Activated T-helper 1 cell treated with anti-CD3 and anti-CD28 coated beads, Interleukin-12 subunit alpha, Interleukin-12 subunit beta, Interleukin-2, Interleukin-4 antibody, amounts not matched to agents 30 ng/mL and 10 ng/mL and 1 ng/mL, durations not matched to agents 14 hours and 24 hours and 36 hours (primary cell): ENCODE results near the gene MPPED2. TPM values are rescaled to one million over a fixed set of nuclear protein-coding genes. Genes with fewer than 3 reads are reported as not detected.

Experiments used
- DNase-seq: peaks from one replicate; pipeline ENCODE4 v3.0.0; 2021; ENCODE audit warnings: low spot score
- H3K27ac Mint-ChIP-seq: one replicate; pipeline ENCODE4 v1.8.0; 2021; ENCODE audit warnings: mild to moderate bottlenecking, mixed read lengths
- H3K27me3 Mint-ChIP-seq: one replicate; pipeline ENCODE4 v1.8.0; 2022; ENCODE audit warnings: mild to moderate bottlenecking, moderate library complexity, mixed read lengths; ENCODE audit not compliant: insufficient read depth
- H3K36me3 Mint-ChIP-seq: one replicate; pipeline ENCODE4 v1.8.0; 2021; ENCODE audit warnings: low read depth, mixed read lengths
- H3K4me1 Mint-ChIP-seq: one replicate; pipeline ENCODE4 v1.8.0; 2021; ENCODE audit warnings: low read depth, mixed read lengths
- H3K4me3 Mint-ChIP-seq: one replicate; pipeline ENCODE4 v1.8.0; 2021; ENCODE audit warnings: mild to moderate bottlenecking, moderate library complexity, mixed read lengths
- H3K9me3 Mint-ChIP-seq: one replicate; pipeline ENCODE4 v1.8.0; 2021; ENCODE audit warnings: mixed read lengths
- intact Hi-C: fragments of 100-400 bp; cut with micrococcal nuclease; formaldehyde crosslinking; loops from one replicate; pipeline ENCODE4 v1.15.1; 2024
- total RNA-seq: library from RNA; stranded (reverse); gene quantifications from 2 replicates; pipeline ENCODE4 v1.2.3, GENCODE V29; 2022

The MPPED2 gene
- total RNA-seq, 1 donor from 2014 or later: not detected

DNA sequence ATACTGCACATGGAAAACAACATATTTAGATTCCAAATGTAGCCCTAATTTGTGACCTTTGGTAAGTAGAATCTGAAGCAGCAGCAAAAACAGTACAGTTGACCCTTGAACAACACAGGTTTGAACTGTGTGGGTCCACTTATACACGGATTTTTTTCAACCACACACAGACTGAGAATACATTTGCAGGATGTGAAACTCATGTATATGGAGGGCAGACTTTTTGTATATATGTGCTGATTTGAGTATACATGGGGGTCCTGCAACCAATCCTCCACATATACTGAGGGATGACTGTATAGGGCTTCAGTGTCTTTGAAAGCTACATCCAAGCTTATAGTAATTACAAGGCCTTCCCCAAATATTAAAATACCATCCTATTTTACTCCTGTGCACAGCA lies 120.5 kb downstream of the MPPED2 start:
- Mint-ChIP-seq H3K4me3 (no peak overlapping the region), H3K27me3 (peaks cover 1% of the 10 kb centered on the region), H3K4me1 (no peaks in the 10 kb centered on the region), H3K9me3 (no peaks in the 10 kb centered on the region), H3K36me3 (no peaks in the 10 kb centered on the region), H3K27ac (no peak overlapping the region)
- intact Hi-C loops: no loop called here
- DNase-seq: no peak

DNA sequence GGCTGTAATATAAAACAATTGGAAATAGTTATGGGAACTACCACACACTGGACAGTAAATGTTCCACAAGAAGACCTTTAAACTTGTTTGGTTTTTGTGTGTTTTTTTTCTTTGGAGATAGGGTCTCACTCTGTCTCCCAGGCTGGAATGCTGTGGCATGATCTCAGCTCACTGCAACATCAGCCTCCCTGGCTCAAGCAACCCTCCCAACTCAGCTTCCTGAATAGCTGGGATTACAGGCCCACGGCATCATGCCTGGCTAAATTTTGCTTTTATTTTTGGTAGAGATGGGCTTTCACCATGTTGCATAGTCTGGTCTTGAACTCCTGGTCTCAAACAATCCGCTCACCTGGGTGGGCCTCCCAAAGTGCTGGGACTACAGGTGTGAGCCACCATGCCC lies 121.0 kb downstream of the MPPED2 start:
- H3K9me3 Mint-ChIP-seq: no peaks in the 10 kb centered on the region
- intact Hi-C loops: no loop called here
- no peaks in the 10 kb centered on the region for H3K4me1 Mint-ChIP-seq
- no peaks in the 10 kb centered on the region for H3K36me3 Mint-ChIP-seq
- no peak for DNase-seq
- H3K4me3 Mint-ChIP-seq: no peak overlapping the region
- peaks cover 1% of the 10 kb centered on the region for H3K27me3 Mint-ChIP-seq
- H3K27ac Mint-ChIP-seq: no peak overlapping the region

DNA sequence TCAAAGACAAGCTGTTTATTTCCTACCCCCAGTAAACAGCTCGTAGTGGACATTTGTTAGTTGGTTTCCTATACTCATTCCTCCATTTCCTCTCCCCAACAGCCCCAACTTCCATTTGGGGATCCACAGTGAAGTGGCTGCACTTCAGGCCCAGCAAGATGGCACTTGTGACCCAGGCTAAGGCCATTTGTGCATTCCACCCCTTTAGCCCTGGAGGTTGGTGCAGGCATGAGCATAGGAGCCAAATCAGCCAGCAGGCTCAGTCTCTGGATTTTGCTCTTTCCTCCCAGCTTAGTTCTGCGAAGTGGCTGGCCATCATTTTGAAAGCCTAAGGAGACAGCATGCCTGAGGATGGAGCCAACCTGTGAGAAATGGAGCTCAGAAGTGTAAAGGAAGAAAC lies 122.9 kb downstream of the MPPED2 start:
- no peaks in the 10 kb centered on the region for H3K9me3 Mint-ChIP-seq
- intact Hi-C loops: no loop called here
- H3K27ac Mint-ChIP-seq: no peak overlapping the region
- peaks cover 1% of the 10 kb centered on the region for H3K27me3 Mint-ChIP-seq
- H3K4me3 Mint-ChIP-seq: no peak overlapping the region
- no peaks in the 10 kb centered on the region for H3K4me1 Mint-ChIP-seq
- H3K36me3 Mint-ChIP-seq: no peaks in the 10 kb centered on the region
- no peak for DNase-seq

DNA sequence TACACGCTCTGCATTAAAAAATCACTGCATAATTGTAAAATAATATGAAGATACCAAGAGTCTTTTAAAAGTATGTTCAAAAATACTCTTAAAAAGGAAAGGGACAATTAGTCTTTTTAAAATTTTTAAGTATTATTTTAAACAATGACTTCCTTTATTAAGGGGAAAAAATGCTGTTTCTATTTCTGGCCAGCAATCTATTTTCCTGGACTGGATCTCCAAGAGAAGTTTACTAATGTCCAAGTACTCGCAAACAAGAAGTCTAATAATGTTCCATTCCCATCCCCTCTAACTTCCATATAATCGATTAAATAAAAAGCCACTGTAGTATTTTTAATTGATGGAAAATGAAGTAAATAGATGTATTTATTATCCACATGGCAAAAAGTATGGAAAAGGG lies 123.7 kb downstream of the MPPED2 start:
- Mint-ChIP-seq H3K27me3 (peaks cover 1% of the 10 kb centered on the region), H3K4me3 (no peak overlapping the region), H3K9me3 (no peaks in the 10 kb centered on the region), H3K36me3 (no peaks in the 10 kb centered on the region), H3K27ac (no peak overlapping the region), H3K4me1 (no peaks in the 10 kb centered on the region)
- no peak for DNase-seq
- intact Hi-C loops: no loop called here

DNA sequence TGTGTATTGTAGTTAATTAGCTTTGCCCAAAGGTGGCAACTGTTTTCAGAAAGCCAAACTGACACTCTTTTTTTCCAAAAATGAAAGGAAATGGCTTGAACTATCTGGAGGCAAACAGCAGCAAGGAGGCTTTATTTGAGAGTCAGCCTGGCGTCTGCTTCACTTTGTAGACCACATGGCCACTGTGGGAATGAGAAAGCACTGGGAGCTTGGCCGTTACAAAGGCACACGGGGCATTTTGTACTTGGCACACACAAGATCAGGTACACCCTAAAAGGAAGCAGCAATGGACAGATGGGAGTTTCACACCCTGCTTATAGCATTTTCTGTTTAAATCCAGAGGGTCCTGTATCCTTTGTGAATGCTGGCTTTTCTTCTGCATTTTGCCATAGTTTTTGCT lies 126.3 kb downstream of the MPPED2 start:
- H3K4me3 Mint-ChIP-seq: no peak overlapping the region
- no peaks in the 10 kb centered on the region for H3K27me3 Mint-ChIP-seq
- H3K9me3 Mint-ChIP-seq: no peaks in the 10 kb centered on the region
- intact Hi-C loops: no loop called here
- no peak for DNase-seq
- H3K36me3 Mint-ChIP-seq: no peaks in the 10 kb centered on the region
- H3K4me1 Mint-ChIP-seq: no peaks in the 10 kb centered on the region
- no peak overlapping the region for H3K27ac Mint-ChIP-seq

DNA sequence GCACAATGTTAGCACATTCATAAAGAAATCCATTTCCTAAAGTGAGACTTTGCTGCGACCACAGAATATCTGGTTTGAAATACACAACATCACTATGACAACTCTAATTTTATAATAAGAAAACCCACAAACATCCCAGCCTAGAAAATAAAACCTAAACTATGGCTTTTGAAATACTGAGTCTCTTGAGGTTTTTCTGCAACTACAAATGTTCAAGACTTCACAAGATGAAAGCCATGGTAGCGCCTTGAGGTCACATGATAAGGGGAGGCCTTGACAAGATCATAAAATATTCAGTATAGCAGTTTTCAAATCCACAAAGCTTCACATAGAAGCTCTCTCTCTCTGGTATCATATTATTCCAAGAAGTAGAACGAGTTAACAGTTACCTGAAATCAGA lies 126.8 kb downstream of the MPPED2 start:
- Mint-ChIP-seq H3K4me1 (no peaks in the 10 kb centered on the region), H3K27ac (no peak overlapping the region), H3K9me3 (no peaks in the 10 kb centered on the region), H3K4me3 (no peak overlapping the region), H3K36me3 (no peaks in the 10 kb centered on the region), H3K27me3 (no peaks in the 10 kb centered on the region)
- DNase-seq: no peak
- intact Hi-C loops: no loop called here

DNA sequence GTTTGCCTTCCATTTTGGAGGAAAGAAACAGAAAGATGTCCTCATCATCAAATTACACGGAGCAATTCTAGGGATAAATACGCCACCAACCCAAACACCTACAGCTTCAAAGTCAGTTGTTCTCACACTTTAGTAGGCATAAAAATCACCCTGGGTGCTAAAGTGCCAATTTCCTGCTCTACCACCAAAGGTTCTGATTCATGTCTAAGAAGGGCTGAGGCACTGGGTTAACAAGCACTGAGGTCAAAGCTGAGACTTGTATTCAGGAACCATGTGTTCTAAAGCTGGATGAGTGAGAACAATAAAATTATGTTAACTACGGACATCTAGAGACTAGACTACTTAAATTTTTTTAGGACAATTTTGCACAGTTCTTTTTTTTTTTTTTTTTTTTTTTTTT lies 127.6 kb downstream of the MPPED2 start:
- Mint-ChIP-seq H3K27ac (no peak overlapping the region), H3K9me3 (no peaks in the 10 kb centered on the region), H3K4me3 (no peak overlapping the region), H3K27me3 (no peaks in the 10 kb centered on the region), H3K4me1 (no peaks in the 10 kb centered on the region), H3K36me3 (no peaks in the 10 kb centered on the region)
- intact Hi-C loops: no loop called here
- no peak for DNase-seq

DNA sequence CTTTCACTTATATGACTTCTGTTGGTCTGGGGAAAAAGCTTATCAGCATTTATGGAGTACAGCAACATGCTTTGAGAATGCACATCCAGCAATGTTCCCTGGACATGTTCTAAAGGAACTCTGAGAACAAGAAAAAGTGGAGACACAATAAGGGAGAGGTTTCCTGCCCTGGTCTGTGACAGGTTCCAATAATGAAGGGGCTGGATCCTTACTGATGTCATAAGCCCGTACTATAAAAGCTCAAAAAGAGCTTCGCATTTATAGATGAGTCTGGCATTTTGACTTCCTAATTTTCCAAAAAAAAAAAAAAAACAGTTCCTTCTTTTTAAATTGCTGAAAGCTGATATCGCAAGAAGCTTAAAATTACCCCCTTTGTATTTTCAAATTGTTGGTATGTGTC lies 129.1 kb downstream of the MPPED2 start:
- DNase-seq: no peak
- no peak overlapping the region for H3K27ac Mint-ChIP-seq
- no peaks in the 10 kb centered on the region for H3K36me3 Mint-ChIP-seq
- intact Hi-C loops: no loop called here
- no peaks in the 10 kb centered on the region for H3K9me3 Mint-ChIP-seq
- no peaks in the 10 kb centered on the region for H3K27me3 Mint-ChIP-seq
- no peaks in the 10 kb centered on the region for H3K4me1 Mint-ChIP-seq
- H3K4me3 Mint-ChIP-seq: no peak overlapping the region

DNA sequence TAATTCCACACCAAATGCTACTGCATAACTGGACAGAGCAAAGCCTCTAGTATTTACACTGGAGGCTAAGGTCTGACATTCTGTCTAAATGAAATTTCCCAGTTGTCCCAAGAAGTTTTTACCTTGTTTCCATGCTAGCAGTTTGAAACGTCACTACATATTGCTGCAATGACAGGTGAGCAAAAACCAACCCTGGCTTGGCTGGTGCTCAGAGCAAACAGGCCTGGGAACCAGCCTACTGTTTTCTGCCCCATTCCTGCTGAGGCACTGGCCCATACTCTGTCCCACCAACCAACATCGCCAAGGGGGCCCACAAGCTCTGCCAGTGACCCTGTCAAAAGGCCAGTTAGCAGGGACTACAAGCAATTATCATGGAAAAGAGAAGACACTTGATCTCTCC lies 131.1 kb downstream of the MPPED2 start:
- Mint-ChIP-seq H3K4me1 (no peaks in the 10 kb centered on the region), H3K9me3 (no peaks in the 10 kb centered on the region), H3K36me3 (no peaks in the 10 kb centered on the region), H3K27ac (no peak overlapping the region), H3K4me3 (no peak overlapping the region), H3K27me3 (no peaks in the 10 kb centered on the region)
- no peak for DNase-seq
- intact Hi-C loops: no loop called here

DNA sequence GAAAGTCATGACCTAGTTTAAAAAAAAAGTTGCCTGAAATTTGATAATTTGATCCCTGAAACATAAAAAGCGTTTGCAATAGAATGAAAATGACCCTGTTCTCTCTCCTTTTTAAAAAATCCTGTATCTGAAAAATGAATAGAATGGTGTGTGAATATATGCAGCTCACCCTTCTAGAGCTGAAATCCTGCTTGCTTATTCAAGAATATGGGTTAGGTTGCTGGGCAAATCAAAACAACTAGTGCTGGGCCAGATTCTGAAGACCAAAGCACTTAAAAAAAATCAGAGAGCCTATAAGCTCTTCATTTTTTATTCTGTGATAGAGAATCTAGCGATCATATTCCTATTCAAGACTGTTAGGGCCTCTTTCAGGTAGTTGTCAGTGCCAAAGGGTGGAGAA lies 131.6 kb downstream of the MPPED2 start:
- Mint-ChIP-seq H3K4me3 (no peak overlapping the region), H3K27me3 (no peaks in the 10 kb centered on the region), H3K36me3 (no peaks in the 10 kb centered on the region), H3K9me3 (no peaks in the 10 kb centered on the region), H3K4me1 (no peaks in the 10 kb centered on the region), H3K27ac (no peak overlapping the region)
- intact Hi-C loops: no loop called here
- DNase-seq: no peak

DNA sequence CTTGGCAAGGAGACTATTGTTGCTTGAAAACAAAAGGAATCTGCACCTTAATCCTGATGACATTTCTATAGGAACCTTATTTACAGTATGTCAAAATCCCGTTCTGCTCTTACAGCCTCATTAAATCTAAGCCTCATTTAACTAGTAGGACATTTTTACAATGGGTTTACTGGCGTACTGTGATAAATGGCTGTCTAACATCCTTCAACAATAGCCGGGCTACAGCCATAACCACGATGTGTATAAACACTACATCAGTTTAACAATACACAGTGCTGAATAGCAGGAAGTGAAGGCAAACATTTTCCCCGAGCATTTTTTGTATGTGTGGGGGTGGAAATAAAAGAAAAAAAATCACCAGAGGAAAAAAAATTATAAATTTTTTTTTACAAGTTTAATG lies 132.0 kb downstream of the MPPED2 start:
- Mint-ChIP-seq H3K9me3 (no peaks in the 10 kb centered on the region), H3K4me1 (no peaks in the 10 kb centered on the region), H3K27me3 (no peaks in the 10 kb centered on the region), H3K36me3 (no peaks in the 10 kb centered on the region), H3K4me3 (no peak overlapping the region), H3K27ac (no peak overlapping the region)
- intact Hi-C loops: no loop called here
- DNase-seq: no peak

DNA sequence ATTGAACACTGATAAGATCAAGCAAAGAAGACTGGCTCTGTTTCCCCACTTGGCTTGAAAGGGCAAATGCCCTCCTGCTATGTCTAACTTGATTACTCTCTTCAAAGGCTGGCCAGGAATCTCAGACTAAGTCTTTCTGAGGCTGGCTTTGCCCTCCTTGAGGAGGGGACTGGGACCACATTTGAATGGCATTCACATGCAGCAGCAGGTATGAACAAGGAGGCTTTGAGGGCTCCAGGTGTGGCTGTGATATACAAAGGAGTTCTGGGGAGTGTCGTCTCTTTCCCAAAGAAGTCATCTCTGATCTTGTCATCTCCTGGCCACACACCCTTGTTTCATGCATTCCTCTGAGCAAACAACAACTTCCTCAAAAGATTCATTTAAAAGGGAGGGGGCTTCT lies 132.4 kb downstream of the MPPED2 start:
- Mint-ChIP-seq H3K4me1 (no peaks in the 10 kb centered on the region), H3K36me3 (no peaks in the 10 kb centered on the region), H3K27ac (no peak overlapping the region), H3K4me3 (no peak overlapping the region), H3K9me3 (no peaks in the 10 kb centered on the region), H3K27me3 (no peaks in the 10 kb centered on the region)
- intact Hi-C loops: no loop called here
- no peak for DNase-seq

DNA sequence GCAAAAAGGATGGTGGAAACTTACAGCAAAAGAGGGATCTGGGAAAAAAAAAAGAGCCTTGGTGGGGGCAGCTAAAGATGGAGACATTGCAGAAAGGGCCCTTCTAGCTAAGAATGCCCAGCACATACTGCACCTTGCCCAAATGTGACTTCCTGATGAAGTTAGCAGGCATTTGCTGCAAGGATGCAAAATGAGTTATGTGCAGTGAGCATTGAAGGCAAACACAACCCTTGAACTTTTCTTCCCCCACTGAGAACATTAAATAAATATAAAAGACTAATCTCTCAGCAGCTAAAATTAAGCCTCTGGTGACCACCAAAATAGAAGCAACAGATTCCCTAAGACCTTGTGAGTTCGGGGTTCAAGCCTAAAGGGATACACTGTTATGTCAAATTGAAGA lies 133.3 kb downstream of the MPPED2 start:
- no peaks in the 10 kb centered on the region for H3K27me3 Mint-ChIP-seq
- DNase-seq: no peak

DNA sequence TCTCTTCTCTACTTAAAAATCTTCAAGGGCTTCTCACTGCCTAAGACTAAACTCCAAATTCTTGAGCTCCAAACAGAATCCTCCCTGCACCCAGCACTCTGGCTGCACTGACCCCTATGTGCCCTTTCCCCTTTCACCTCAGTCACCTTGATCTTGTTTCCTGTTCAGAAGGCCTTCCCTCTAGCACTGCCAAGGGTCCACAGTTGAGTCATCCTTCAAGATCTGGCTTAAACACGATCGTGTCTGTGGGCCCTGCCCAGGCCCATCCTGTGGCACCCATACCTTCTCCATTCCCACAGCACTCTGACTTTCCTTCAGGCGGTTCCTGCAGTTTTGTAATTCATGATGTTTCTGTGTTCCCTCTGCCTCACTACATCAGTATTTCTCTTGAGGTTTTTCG lies 134.0 kb downstream of the MPPED2 start:
- H3K27me3 Mint-ChIP-seq: no peaks in the 10 kb centered on the region
- no peaks in the 10 kb centered on the region for H3K4me1 Mint-ChIP-seq
- no peak overlapping the region for H3K4me3 Mint-ChIP-seq
- H3K27ac Mint-ChIP-seq: no peak overlapping the region
- no peaks in the 10 kb centered on the region for H3K36me3 Mint-ChIP-seq
- H3K9me3 Mint-ChIP-seq: no peaks in the 10 kb centered on the region
- no peak for DNase-seq
- intact Hi-C loops: no loop called here

More for the DNA sequence above, 133.3 kb downstream of the MPPED2 start:
- Mint-ChIP-seq H3K36me3 (no peaks in the 10 kb centered on the region), H3K4me3 (no peak overlapping the region), H3K4me1 (no peaks in the 10 kb centered on the region), H3K27ac (no peak overlapping the region), H3K9me3 (no peaks in the 10 kb centered on the region)
- intact Hi-C loops: no loop called here
